ENCODE results near the gene NPHP4. TPM values are rescaled to one million over a fixed set of nuclear protein-coding genes. Genes with fewer than 3 reads are reported as not detected.

Gene NPHP4
- total RNA-seq, 6 experiments from 2014 or later, result 5.0 to 6.8 (median 6.0) TPM

GRCh38 chr1:5944154-5944842 lies 47.9 kb downstream of the NPHP4 start:
- peaks cover 36% of the 10 kb centered on the region for H3K36me3 Mint-ChIP-seq (ENCODE audit: low read depth)
- no peak for TF ChIP-seq CTCF (IDR thresholded peaks at IDR 0.05)
- no peak overlapping the region for H3K27ac Mint-ChIP-seq
- no peak for DNase-seq
- H3K27me3 Mint-ChIP-seq (ENCODE audit: insufficient read depth), result no peaks in the 10 kb centered on the region
- H3K4me3 Mint-ChIP-seq, result no peak overlapping the region
- no peaks in the 10 kb centered on the region for H3K9me3 Mint-ChIP-seq
- 0 out of 2 replicates have a peak, but pooled peaks cover 4% of the 10 kb centered on the region for H3K4me1 Mint-ChIP-seq (ENCODE audit: low read depth)

- peaks cover 9% of the 10 kb centered on the region for H3K4me1 Mint-ChIP-seq (ENCODE audit: low read depth)
- no peaks in the 10 kb centered on the region for H3K27me3 Mint-ChIP-seq (ENCODE audit: insufficient read depth)
- no peak overlapping the region for H3K27ac Mint-ChIP-seq
- no peak for TF ChIP-seq CTCF (IDR thresholded peaks at IDR 0.05)
- peaks cover 36% of the 10 kb centered on the region for H3K36me3 Mint-ChIP-seq (ENCODE audit: low read depth)
- DNase-seq, result no peak
- H3K9me3 Mint-ChIP-seq, result no peaks in the 10 kb centered on the region
- H3K4me3 Mint-ChIP-seq, result no peak overlapping the region
These were observed 48.7 kb downstream of the NPHP4 start for GRCh38 chr1:5943343-5944124.

- H3K36me3 Mint-ChIP-seq (ENCODE audit: low read depth), result peaks cover 31% of the 10 kb centered on the region
- no peak for DNase-seq
- H3K27me3 Mint-ChIP-seq (ENCODE audit: insufficient read depth), result peaks cover 2% of the 10 kb centered on the region
- H3K4me3 Mint-ChIP-seq, result no peak overlapping the region
- peaks cover 17% of the 10 kb centered on the region for H3K4me1 Mint-ChIP-seq (ENCODE audit: low read depth)
- no peak for TF ChIP-seq CTCF (IDR thresholded peaks at IDR 0.05)
- H3K27ac Mint-ChIP-seq, result no peak overlapping the region
- no peaks in the 10 kb centered on the region for H3K9me3 Mint-ChIP-seq
These were observed 50.6 kb downstream of the NPHP4 start for GRCh38 chr1:5941671-5942070.

- Mint-ChIP-seq H3K36me3 (ENCODE audit: low read depth) (peaks cover 27% of the 10 kb centered on the region), H3K4me1 (ENCODE audit: low read depth) (peaks cover 17% of the 10 kb centered on the region), H3K9me3 (no peaks in the 10 kb centered on the region), H3K27me3 (ENCODE audit: insufficient read depth) (peaks cover 2% of the 10 kb centered on the region), H3K27ac (no peak overlapping the region), H3K4me3 (no peak overlapping the region)
- TF ChIP-seq CTCF (IDR thresholded peaks at IDR 0.05), result no peak
- no peak for DNase-seq
These were observed 51.4 kb downstream of the NPHP4 start for GRCh38 chr1:5940723-5941407.

GRCh38 chr1:5939271-5940170 lies 52.7 kb downstream of the NPHP4 start:
- Mint-ChIP-seq H3K36me3 (ENCODE audit: low read depth) (peaks cover 20% of the 10 kb centered on the region; the same call in 1 of the 2 replicates), H3K27ac (no peak overlapping the region), H3K9me3 (no peaks in the 10 kb centered on the region), H3K4me1 (ENCODE audit: low read depth) (peaks cover 17% of the 10 kb centered on the region), H3K4me3 (no peak overlapping the region), H3K27me3 (ENCODE audit: insufficient read depth) (peaks cover 2% of the 10 kb centered on the region)
- DNase-seq, result no peak
- no peak for TF ChIP-seq CTCF (IDR thresholded peaks at IDR 0.05)
